HEK293T (cell line): ENCODE data around the gene RBM8A.

Experiments
- ARNT ChIP-seq: fragments of 450-650 bp; IDR thresholded peaks from 2 replicates; pipeline ENCODE4 v1.6.1; 2017; ENCODE audit warnings: mild to moderate bottlenecking
- BHLHE40 ChIP-seq: fragments of 450-650 bp; IDR thresholded peaks from 2 replicates; pipeline ENCODE4 v1.6.1; 2016; ENCODE audit warnings: mild to moderate bottlenecking, moderate library complexity, borderline replicate concordance
- CTBP1 ChIP-seq: fragments of 450-650 bp; IDR thresholded peaks from 2 replicates; pipeline ENCODE4 v1.6.1; 2016; ENCODE audit warnings: borderline replicate concordance
- ELF4 ChIP-seq: fragments of 450-650 bp; IDR thresholded peaks from 2 replicates; pipeline ENCODE4 v1.6.1; 2017; ENCODE audit warnings: antibody characterized with exemption
- FOXA1 ChIP-seq: fragments of 450-650 bp; IDR thresholded peaks from 2 replicates; pipeline ENCODE4 v1.6.1; 2016; ENCODE audit warnings: mild to moderate bottlenecking
- FOXK2 ChIP-seq: fragments of 450-650 bp; IDR thresholded peaks from 2 replicates; pipeline ENCODE4 v1.6.1; 2016; ENCODE audit warnings: mild to moderate bottlenecking
- FOXM1 ChIP-seq: fragments of 450-650 bp; IDR thresholded peaks from 2 replicates; pipeline ENCODE4 v1.6.1; 2017; ENCODE audit warnings: mild to moderate bottlenecking, borderline replicate concordance
- HDGF ChIP-seq: fragments of 450-650 bp; IDR thresholded peaks from 2 replicates; pipeline ENCODE4 v1.6.1; 2017; ENCODE audit warnings: antibody characterized with exemption, borderline replicate concordance
- L3MBTL2 ChIP-seq: fragments of 450-650 bp; conservative IDR thresholded peaks from 2 replicates; pipeline ENCODE4 v1.6.1; 2016; ENCODE audit warnings: mild to moderate bottlenecking
- LEF1 ChIP-seq: fragments of 450-650 bp; IDR thresholded peaks from 2 replicates; pipeline ENCODE4 v1.6.1; 2017; ENCODE audit warnings: mild to moderate bottlenecking, borderline replicate concordance
- SP1 ChIP-seq: fragments of 450-650 bp; IDR thresholded peaks from 2 replicates; pipeline ENCODE4 v1.6.1; 2017
- TARDBP ChIP-seq: fragments of 450-650 bp; IDR thresholded peaks from 2 replicates; pipeline ENCODE4 v1.6.1; 2016
- ZNF384 ChIP-seq: fragments of 450-650 bp; IDR thresholded peaks from 2 replicates; pipeline ENCODE4 v1.6.1; 2016

- TF ChIP-seq LEF1 = no peak
- no peak for TF ChIP-seq ELF4
- no peak for TF ChIP-seq FOXA1
- TF ChIP-seq FOXM1 = no peak
- no peak for TF ChIP-seq FOXK2
- TF ChIP-seq ZNF384 = no peak
- no peak for TF ChIP-seq L3MBTL2
- no peak for TF ChIP-seq SP1
- TF ChIP-seq CTBP1 = no peak
- TF ChIP-seq ARNT = no peak
- no peak for TF ChIP-seq HDGF
- no peak for TF ChIP-seq TARDBP
- no peak for TF ChIP-seq BHLHE40
Observed at GRCh38 chr1:145961109-145961424, 33.8 kb upstream of the RBM8A start.
